ENCODE results near the gene LIMCH1.

- TF ChIP-seq CTCF (IDR thresholded peaks at IDR 0.05; ENCODE audit: low read depth, low read length) (no peak), EZH2phosphoT487 (IDR thresholded peaks at IDR 0.05; ENCODE audit: low read depth) (no peak)
Measured at GRCh38 chr4:41734371-41734770, 196.4 kb downstream of the LIMCH1 start.
